Measurements from ENCODE around the gene MAN1C1. TPM values are rescaled to one million over a fixed set of nuclear protein-coding genes. Genes with fewer than 3 reads are reported as not detected.

MAN1C1 gene
- polyA plus RNA-seq, 1 of the 3 experiments (the other 2 are of a cell fraction) = 0.20 TPM

GRCh38 chr1:25829046-25829445 is 212.5 kb downstream of the MAN1C1 start:
- H3K9ac ChIP-seq = no peak overlapping the region
- 80% methylated on average over 1 of the region's 1 CpG for WGBS (ENCODE audit: low lambda C conversion rate)
- no peak for DNase-seq
- no peak overlapping the region for H2AFZ ChIP-seq (ENCODE audit: low read depth)
- H3K79me2 ChIP-seq (ENCODE audit: insufficient read depth) = peaks cover 2% of the 10 kb centered on the region
- H3K4me1 ChIP-seq (ENCODE audit: control insufficient read depth in 1 of 2, insufficient read depth in 2 of 2, low read depth in 1 of 2, low read length in 1 of 2) = no peaks in the 10 kb centered on the region
- H3F3A ChIP-seq (replicated peaks; ENCODE audit: insufficient read depth) = no peaks in the 10 kb centered on the region
- H3K4me3 ChIP-seq (ENCODE audit: low read depth in 2 of 2, low read length in 1 of 2) = no peak overlapping the region
- H4K20me1 ChIP-seq (ENCODE audit: insufficient read depth) = no peaks in the 10 kb centered on the region
- no peaks in the 10 kb centered on the region for H3K9me3 ChIP-seq
- H3K36me3 ChIP-seq (replicated peaks in 1 of 2; ENCODE audit: control insufficient read depth in 1 of 2, insufficient read depth in 2 of 2, low read length in 1 of 2) = peaks cover 55 to 74% of the 10 kb centered on the region in 2 experiments
- ChIA-PET CTCF (interaction anchor here (1.0 to 2.6 kb wide), 6 partner anchors 11 to 220 kb away, joined by 3 to 7 read pairs (median 5); partner anchors contain the start of genes PAFAH2 and PAQR7), POLR2A (no interaction called here)
- TF ChIP-seq YY1 (IDR thresholded peaks at IDR 0.05; ENCODE audit: low read depth) (no peak), SIN3A (IDR thresholded peaks at IDR 0.05; ENCODE audit: borderline replicate concordance, low read depth, low read length) (no peak), FOXM1 (IDR thresholded peaks at IDR 0.05; ENCODE audit: low read depth) (no peak), SMC3 (IDR thresholded peaks at IDR 0.05; ENCODE audit: low read depth, low read length) (no peak), MAX (IDR thresholded peaks at IDR 0.05; ENCODE audit: low read depth) (no peak), MXI1 (IDR thresholded peaks at IDR 0.05; ENCODE audit: low read depth, low read length) (no peak), RAD21 (IDR thresholded peaks at IDR 0.05; ENCODE audit: low read length) (no peak), REST (IDR thresholded peaks at IDR 0.05; ENCODE audit: low read depth, low read length) (no peak), JUND (IDR thresholded peaks at IDR 0.05) (no peak), MEF2A (IDR thresholded peaks at IDR 0.05; ENCODE audit: borderline replicate concordance, low read depth) (no peak), TAF1 (IDR thresholded peaks at IDR 0.05; ENCODE audit: borderline replicate concordance, low read depth, low read length) (no peak), GABPA (IDR thresholded peaks at IDR 0.05; ENCODE audit: low read depth) (no peak), PBX3 (IDR thresholded peaks at IDR 0.05) (no peak), RXRA (IDR thresholded peaks at IDR 0.05; ENCODE audit: borderline replicate concordance, low read depth) (no peak), USF1 (IDR thresholded peaks at IDR 0.05; ENCODE audit: borderline replicate concordance, low read depth) (no peak), RCOR1 (IDR thresholded peaks at IDR 0.05; ENCODE audit: low read length) (no peak)
- no peaks in the 10 kb centered on the region for H3K9me2 ChIP-seq
- H3K27ac ChIP-seq (ENCODE audit: low read depth in 2 of 2, low read length in 1 of 2) = no peak overlapping the region
- H3K27me3 ChIP-seq (ENCODE audit: insufficient read depth) = no peaks in the 10 kb centered on the region
- H3K4me2 ChIP-seq = no peak overlapping the region
